GM12801 (cell line): ENCODE measurements around the gene SMIM20.

Experiments used
- TF ChIP-seq, protein P1 (sequence below): IDR thresholded peaks from one replicate; pipeline ENCODE4 v1.5.1; 2011; ENCODE audit warnings: control low read depth; ENCODE audit not compliant: insufficient read length; ENCODE audit errors: extremely low read depth

Gene SMIM20

DNA sequence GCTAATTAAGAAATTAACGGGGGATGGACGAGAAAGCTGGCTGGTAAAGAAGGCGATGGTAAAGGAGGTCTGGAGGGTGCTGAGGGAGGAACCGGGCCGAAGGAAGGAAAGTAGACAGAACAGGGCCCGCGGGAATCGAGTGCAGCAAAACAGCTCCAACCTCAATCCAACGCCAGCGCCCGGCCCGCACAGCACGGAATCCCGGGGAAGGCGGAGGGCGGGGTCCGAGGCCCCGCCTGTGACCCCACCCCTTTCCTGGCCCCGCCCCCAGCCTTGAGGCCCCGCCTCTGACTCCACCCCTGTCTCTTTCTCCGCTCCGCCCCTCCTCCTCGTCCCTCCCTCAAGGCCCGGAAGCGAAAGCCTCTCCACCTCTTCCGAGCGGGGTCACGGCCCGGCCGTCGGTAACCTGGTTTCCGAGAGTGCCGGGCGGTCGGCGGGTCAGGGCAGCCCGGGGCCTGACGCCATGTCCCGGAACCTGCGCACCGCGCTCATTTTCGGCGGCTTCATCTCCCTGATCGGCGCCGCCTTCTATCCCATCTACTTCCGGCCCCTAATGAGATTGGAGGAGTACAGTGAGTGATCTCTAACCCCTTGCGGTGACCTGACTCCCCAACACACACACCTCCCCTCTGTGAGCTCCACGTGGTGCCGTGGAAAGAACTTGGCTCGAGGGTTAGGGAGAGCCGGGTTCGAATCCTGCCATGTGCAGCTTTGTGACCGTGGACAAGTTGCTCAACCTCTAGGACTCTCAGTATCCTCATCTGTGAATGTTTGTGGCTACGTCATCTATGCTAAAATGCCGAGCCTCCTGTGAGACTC, at the start of gene SMIM20:
TSS of gene SMIM20 (plus strand) at position 370 of the 819 bp plus-strand sequence. CDS start at position 464, 94 bp downstream.
- TF ChIP-seq, protein P1, sequence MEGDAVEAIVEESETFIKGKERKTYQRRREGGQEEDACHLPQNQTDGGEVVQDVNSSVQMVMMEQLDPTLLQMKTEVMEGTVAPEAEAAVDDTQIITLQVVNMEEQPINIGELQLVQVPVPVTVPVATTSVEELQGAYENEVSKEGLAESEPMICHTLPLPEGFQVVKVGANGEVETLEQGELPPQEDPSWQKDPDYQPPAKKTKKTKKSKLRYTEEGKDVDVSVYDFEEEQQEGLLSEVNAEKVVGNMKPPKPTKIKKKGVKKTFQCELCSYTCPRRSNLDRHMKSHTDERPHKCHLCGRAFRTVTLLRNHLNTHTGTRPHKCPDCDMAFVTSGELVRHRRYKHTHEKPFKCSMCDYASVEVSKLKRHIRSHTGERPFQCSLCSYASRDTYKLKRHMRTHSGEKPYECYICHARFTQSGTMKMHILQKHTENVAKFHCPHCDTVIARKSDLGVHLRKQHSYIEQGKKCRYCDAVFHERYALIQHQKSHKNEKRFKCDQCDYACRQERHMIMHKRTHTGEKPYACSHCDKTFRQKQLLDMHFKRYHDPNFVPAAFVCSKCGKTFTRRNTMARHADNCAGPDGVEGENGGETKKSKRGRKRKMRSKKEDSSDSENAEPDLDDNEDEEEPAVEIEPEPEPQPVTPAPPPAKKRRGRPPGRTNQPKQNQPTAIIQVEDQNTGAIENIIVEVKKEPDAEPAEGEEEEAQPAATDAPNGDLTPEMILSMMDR = no peak

DNA sequence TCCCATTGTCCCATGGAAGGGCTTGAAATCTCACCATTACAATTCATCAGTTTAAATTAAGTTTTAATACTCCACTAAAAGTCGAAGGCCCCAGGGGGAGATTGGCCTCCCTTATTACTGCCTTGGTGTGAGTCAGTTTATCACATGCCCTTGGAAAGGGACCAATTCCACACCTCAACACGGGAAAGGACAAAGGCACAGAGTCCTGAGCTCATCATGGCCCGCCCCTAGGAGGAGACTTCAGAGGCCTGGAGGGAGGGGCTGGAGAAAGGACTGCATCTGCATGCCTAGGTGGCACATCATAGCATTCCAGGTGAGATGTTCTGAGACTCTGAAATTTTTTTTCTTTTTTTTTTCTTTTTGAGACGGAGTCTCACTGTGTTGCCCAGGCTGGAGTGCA, 48.4 kb upstream of the SMIM20 start:
- TF ChIP-seq, protein P1 = no peak

DNA sequence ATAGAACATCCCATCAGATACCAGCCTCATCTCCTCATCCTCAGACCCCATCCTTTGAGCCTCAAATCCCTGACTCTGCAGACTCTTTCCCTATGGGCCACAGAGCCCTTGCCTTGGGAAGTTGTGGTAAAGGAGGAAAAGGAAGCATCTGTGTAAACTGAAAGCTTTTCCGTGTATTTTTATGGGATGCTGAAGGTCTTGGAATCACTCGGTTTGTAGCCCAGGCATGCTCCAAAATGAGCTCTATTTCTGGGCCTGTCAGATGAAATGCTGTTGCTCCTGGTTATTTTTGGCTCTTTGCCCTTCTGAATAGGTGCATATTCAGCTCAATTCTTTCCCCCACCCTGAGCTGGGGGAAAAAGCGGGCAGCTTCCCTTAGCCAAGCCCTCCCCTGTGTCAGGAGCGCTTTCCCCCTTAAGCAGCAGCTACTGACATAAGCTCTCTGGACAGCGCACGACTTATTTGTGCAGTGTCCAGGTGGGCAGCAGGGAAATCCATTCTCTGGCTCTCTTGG, 46.2 kb upstream of the SMIM20 start:
- TF ChIP-seq, protein P1 = no peak

DNA sequence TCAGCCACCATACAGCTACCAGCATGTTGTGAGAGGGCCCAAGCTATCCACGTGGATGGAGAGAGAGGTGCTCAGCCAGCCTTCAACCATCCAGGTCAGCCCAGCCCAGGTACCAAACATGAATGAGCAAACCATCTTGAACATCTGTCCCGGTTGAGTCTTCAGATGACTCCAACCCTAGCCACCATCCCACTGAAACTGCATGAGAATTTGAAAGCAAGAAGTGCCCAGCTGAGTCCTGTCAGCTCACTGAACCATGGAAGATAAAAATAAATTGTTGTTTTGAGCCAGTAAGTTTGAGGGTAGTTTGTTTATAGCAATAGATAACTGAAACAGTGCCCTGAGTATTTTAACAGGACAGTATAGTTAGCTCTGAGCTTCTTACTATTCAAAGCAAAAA, 43.9 kb upstream of the SMIM20 start:
- TF ChIP-seq, protein P1 = no peak

DNA sequence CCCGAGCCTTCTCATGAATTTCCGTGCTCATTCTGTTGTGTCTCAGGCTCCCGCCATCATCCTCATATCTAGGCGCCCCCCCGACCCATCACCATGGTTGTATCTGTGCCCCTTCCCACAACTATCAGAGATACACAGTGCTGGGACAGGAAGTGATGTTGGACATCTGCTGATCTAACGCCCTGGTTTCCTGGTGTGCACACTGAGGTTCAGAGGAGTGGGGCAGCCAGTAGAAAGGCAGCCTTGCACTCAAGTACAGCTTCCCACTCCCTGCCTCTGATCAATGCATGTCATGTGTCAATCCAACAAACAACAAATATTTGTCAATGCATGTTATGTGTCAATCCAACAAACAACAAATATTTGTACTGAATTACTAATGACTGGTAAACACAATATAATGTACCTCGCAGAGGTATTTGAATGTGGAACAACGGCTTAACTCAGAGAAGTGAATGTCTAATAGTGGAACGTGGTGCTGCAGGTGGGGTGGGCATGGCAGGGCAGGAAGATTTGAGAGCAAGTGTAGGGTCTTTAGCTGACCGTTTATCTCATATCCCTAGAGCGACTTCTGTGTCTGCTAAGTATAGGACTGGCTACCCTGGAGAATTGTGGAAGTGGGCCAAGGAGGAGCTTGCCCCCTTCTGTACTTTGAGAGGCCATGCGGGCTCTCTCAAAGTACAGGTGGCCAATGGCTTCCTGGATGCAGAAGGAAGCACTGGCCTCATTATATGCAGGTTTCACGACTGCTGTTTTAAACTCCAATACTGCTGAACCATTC, 41.0 kb upstream of the SMIM20 start:
- TF ChIP-seq, protein P1 = no peak

DNA sequence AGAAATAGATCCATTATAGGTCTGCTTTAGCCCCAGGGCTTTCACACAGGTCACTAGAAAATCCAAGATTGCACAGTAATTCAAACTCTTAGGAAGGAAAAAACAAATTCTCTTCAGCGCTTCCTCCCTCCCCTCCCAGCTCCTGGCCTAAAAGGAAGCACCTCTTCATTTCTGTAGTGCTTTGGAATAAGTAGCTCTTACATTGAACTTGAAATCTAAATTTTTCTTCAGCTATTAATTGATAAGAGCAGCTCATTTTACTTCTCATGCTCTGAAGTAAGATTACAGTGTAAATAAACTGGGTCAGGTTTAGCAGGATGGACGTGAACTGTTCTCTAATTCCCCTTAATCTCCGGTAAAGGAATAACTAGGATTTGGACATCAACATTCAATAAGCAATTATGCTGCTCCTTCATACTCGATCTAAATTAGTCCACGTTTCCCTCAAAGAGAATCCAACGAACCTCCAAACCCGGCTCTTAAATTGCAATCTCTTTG, 40.3 kb upstream of the SMIM20 start:
- TF ChIP-seq, protein P1 = no peak

DNA sequence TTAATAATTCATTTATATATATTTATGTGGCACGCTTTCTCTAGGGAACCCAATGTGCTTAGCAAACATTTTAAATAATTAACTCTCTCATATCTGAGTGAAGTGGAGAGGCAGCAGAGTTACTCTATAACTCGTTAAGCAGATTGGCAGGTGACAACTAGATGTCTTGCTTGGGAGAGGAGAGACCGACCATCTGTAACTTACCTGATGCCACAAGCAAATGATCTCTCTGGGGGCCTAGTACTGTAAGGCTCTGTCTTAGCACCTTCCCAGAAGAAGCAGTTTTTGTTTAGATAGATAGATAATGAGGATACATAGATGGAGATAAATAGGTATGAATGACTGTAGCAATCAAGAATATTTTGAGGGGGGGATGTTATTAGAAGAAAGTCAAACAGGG, 39.4 kb upstream of the SMIM20 start:
- TF ChIP-seq, protein P1 = no peak
